Testis (tissue), 3 donors: ENCODE measurements around the gene GNAS. TPM values are rescaled to one million over a fixed set of nuclear protein-coding genes. Genes with fewer than 3 reads are reported as not detected.

Experiments used
- DNase-seq: peaks from one replicate; pipeline ENCODE4 v3.0.0-alpha.2; 2019
- H3K27ac ChIP-seq, 2 donors: fragments of 200-600 bp; sonication (generic); one replicate each; pipeline ENCODE4 v1.5.1; 2019
- H3K27me3 ChIP-seq: fragments of 200-600 bp; sonication (generic); one replicate; pipeline ENCODE4 v1.5.1; 2019
- H3K36me3 ChIP-seq: fragments of 200-600 bp; sonication (generic); one replicate; pipeline ENCODE4 v1.5.1; 2017; ENCODE audit warnings: low read depth; ENCODE audit errors: missing control alignments
- H3K4me1 ChIP-seq: fragments of 200-600 bp; sonication (generic); one replicate; pipeline ENCODE4 v1.5.1; 2019
- H3K4me3 ChIP-seq, 2 donors: fragments of 200-600 bp; sonication (generic); one replicate each; pipeline ENCODE4 v1.5.1; 2017 to 2019
- H3K9me3 ChIP-seq: fragments of 200-600 bp; sonication (generic); one replicate; pipeline ENCODE4 v1.5.1; 2017
- CTCF ChIP-seq, 3 experiments: fragments of 450-650 bp in 2 of 3; fragments of 200-600 bp in 1 of 3; sonication (generic) in 1 of 3; IDR thresholded peaks; one replicate each; pipeline ENCODE4 v1.5.1; 2016 to 2019; ENCODE audit warnings: antibody characterized with exemption in 3 of 3, mild to moderate bottlenecking in 2 of 3, moderate library complexity in 1 of 3
- POLR2A ChIP-seq: fragments of 450-650 bp; IDR thresholded peaks from one replicate; pipeline ENCODE4 v1.6.1; 2017; ENCODE audit warnings: antibody characterized with exemption, mild to moderate bottlenecking, moderate library complexity
- WGBS, 2 donors: methylation state at CpG; one replicate each; pipeline ENCODE4 v1.1.5; 2018; 5-methylcytosine and 5-hydroxymethylcytosine counted together
- intact Hi-C: fragments of 100-400 bp; cut with DNase I; formaldehyde crosslinking; loops from one replicate; pipeline ENCODE4 v1.15.1; 2023; ENCODE audit warnings: low total_unique reads
- polyA plus RNA-seq: library from polyadenylated mRNA; stranded (reverse); fragments of 350-450 nt; fragmentation: Illumina TruSeq; extraction: RNeasy Lipid Tissue Mini Kit (QIAGEN cat#74804); gene quantifications from one replicate; pipeline ENCODE4 v1.2.3, GENCODE V29; 2014; ENCODE audit warnings: low read depth, low replicate concordance; ENCODE audit not compliant: insufficient read depth
- total RNA-seq, 2 donors: library from RNA; depleted of rRNA; stranded (reverse); fragments of >200 nt; gene quantifications; one replicate each; pipeline ENCODE4 v1.2.3, GENCODE V29; 2016

Gene GNAS
- total and polyA plus RNA-seq, 3 donors from 2014 or later = 716 to 885 (median 880) TPM

- H3K36me3 ChIP-seq = no peaks in the 10 kb centered on the region
- no peak overlapping the region for H3K27ac ChIP-seq
- H3K4me3 ChIP-seq = no peak overlapping the region
- DNase-seq = no peak
- H3K9me3 ChIP-seq = no peaks in the 10 kb centered on the region
- intact Hi-C loops = no loop called here
- TF ChIP-seq CTCF (IDR thresholded peaks at IDR 0.05) (no peak), POLR2A (no peak)
- peaks cover 9% of the 10 kb centered on the region for H3K4me1 ChIP-seq
- WGBS, 2 donors = 53 to 80% methylated on average over 4 of the region's 4 CpGs
- no peaks in the 10 kb centered on the region for H3K27me3 ChIP-seq
These were observed 14.3 kb upstream of the GNAS start for GRCh38 chr20:58838174-58838573.

GRCh38 chr20:58839474-58839874 is 13.0 kb upstream of the GNAS start:
- H3K4me1 ChIP-seq = peaks cover 9% of the 10 kb centered on the region
- intact Hi-C loops = no loop called here
- DNase-seq = peak; percentile 65
- no peak overlapping the region for H3K27ac ChIP-seq
- TF ChIP-seq CTCF (IDR thresholded peaks at IDR 0.05) = peak; percentile 10 to 38 (median 20)
- no peak for TF ChIP-seq POLR2A
- H3K27me3 ChIP-seq = no peaks in the 10 kb centered on the region
- no peaks in the 10 kb centered on the region for H3K9me3 ChIP-seq
- WGBS, 2 donors = 41 to 55% methylated on average over 17 to 27 of the region's 27 CpGs
- peak overlapping the region in 1 of 2 donors; percentile 31 for H3K4me3 ChIP-seq
- H3K36me3 ChIP-seq = no peaks in the 10 kb centered on the region

GRCh38 chr20:58839991-58840747 is 12.3 kb upstream of the GNAS start:
- no peaks in the 10 kb centered on the region for H3K27me3 ChIP-seq
- H3K4me3 ChIP-seq = peak overlapping the region in 1 of 2 donors; percentile 31
- WGBS, 2 donors = 50 to 52% methylated on average over 38 to 67 of the region's 67 CpGs
- no peaks in the 10 kb centered on the region for H3K36me3 ChIP-seq
- intact Hi-C loops = no loop called here
- TF ChIP-seq POLR2A (no peak), CTCF (IDR thresholded peaks at IDR 0.05) (no peak)
- H3K27ac ChIP-seq = no peak overlapping the region
- no peaks in the 10 kb centered on the region for H3K9me3 ChIP-seq
- peaks cover 9% of the 10 kb centered on the region for H3K4me1 ChIP-seq
- DNase-seq = no peak

GRCh38 chr20:58840816-58841538 is 11.5 kb upstream of the GNAS start:
- Histone ChIP-seq H3K36me3 (no peaks in the 10 kb centered on the region), H3K4me3 (peak overlapping the region in 1 of 2 donors; percentile 31), H3K27me3 (no peaks in the 10 kb centered on the region), H3K4me1 (peaks cover 9% of the 10 kb centered on the region), H3K27ac (no peak overlapping the region), H3K9me3 (no peaks in the 10 kb centered on the region)
- no peak for TF ChIP-seq POLR2A
- 47 to 51% methylated on average over 30 to 51 of the region's 51 CpGs for WGBS, 2 donors
- intact Hi-C loops = no loop called here
- DNase-seq = no peak

GRCh38 chr20:58841539-58842264 is 10.8 kb upstream of the GNAS start:
- 46 to 47% methylated on average over 56 to 58 of the region's 58 CpGs for WGBS, 2 donors
- H3K27ac ChIP-seq = no peak overlapping the region
- H3K36me3 ChIP-seq = no peaks in the 10 kb centered on the region
- intact Hi-C loops = no loop called here
- no peak for DNase-seq
- no peaks in the 10 kb centered on the region for H3K9me3 ChIP-seq
- peaks cover 9% of the 10 kb centered on the region for H3K4me1 ChIP-seq
- peak overlapping the region in 1 of 2 donors; percentile 31 for H3K4me3 ChIP-seq
- TF ChIP-seq CTCF (IDR thresholded peaks at IDR 0.05) (no peak), POLR2A (no peak)
- H3K27me3 ChIP-seq = no peaks in the 10 kb centered on the region
